GM21381 (cell line): ENCODE data around the gene ZC3H18.
A peak's percentile ranks its signal among the peaks of the same experiment; 100 is the strongest.

Experiments
- ATAC-seq: cut with Tn5 transposase; IDR thresholded peaks from one replicate; pipeline ENCODE4 v1.9.1; 2021; ENCODE audit warnings: mild to moderate bottlenecking, moderate library complexity; ENCODE audit not compliant: unreplicated experiment

The ZC3H18 gene

GRCh38 chr16:88671806-88672205, 101.6 kb downstream of the ZC3H18 start:
- ATAC-seq, result no peak

GRCh38 chr16:88672776-88673175, 102.6 kb downstream of the ZC3H18 start:
- no peak for ATAC-seq

GRCh38 chr16:88673716-88674379, 103.6 kb downstream of the ZC3H18 start:
- no peak for ATAC-seq

GRCh38 chr16:88676502-88677242, 106.5 kb downstream of the ZC3H18 start:
- no peak for ATAC-seq

DNA sequence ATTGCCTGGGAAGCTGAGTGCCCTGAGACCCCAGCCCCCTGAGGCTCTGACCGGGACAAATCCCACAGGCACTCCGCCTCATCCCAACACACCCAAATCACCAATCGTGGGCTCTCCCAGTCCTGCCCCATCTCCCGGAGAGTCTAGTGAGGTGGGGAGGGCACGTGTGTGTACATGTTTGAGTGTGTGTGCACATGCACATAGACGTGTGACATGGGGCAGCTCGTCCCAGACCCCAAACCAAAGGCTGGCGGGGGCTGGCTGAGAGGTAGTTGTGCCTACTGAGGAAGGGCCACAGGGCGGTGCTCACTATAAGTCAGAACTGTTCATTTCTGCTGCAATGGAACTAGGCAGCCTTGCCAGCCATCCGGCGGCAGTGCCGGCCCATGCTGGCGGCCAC, 107.5 kb downstream of the ZC3H18 start:
- ATAC-seq, result no peak

DNA sequence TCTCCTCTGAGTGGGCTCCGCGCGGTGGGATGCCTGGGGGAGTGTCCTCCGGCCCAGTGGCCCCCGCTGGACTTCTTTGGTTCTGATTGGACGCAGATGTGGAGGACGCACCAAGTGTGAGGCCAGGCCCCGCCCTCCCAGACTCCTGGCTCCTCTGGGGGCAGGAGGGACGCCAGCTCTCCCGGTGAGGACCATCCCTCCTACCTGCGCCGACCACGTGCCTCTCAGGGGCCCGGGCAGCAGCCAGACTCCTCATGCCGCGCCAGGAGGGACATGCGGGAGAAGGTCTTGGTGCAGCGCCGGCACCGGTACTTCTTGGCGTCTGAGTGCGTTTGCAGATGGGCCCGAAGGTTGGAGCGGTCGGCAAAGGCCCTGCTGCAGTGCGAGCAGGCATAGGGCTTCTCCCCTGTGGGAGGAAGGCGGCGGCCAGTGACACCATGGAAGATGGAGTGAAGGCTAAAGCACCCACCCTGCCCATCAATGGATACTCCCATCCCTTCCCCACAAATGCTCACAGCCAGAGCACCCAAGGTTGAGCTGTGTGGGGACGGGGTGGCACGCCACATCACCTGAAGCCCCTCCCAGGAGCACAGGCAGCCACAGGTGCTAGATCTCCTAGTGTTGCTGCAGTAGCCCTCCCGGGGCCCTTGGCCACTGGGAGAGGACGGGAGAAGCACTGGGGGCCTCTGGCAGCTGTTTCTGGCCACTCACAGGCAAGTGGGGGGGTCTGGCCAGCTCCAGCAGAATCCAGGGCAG, 108.2 kb downstream of the ZC3H18 start:
- ATAC-seq, result no peak

GRCh38 chr16:88680554-88681083, 110.4 kb downstream of the ZC3H18 start:
- ATAC-seq, result no peak

GRCh38 chr16:88681084-88681680, 111.0 kb downstream of the ZC3H18 start:
- ATAC-seq, result peak; percentile 7
